GM13977 (cell line): ENCODE data around the gene BRD2.

Experiments used
- DNase-seq: peaks from one replicate; pipeline ENCODE4 v3.0.0; 2012; ENCODE audit warnings: low spot score
- CTCF ChIP-seq: IDR thresholded peaks from 2 replicates; pipeline ENCODE4 v1.5.1; 2012; ENCODE audit warnings: mild to moderate bottlenecking, control low read depth; ENCODE audit not compliant: insufficient read depth; ENCODE audit errors: extremely low read depth, missing control alignments
- in situ Hi-C: fragments of 300-500 bp; cut with MboI; formaldehyde crosslinking; loops from one replicate; pipeline ENCODE4 v1.12.0; 2022; ENCODE audit warnings: low sequenced_read_pairs, low pct_unique_long_range_greater_than_20kb, mixed read lengths, inconsistent platforms; ENCODE audit not compliant: unreplicated experiment

The BRD2 gene

DNA sequence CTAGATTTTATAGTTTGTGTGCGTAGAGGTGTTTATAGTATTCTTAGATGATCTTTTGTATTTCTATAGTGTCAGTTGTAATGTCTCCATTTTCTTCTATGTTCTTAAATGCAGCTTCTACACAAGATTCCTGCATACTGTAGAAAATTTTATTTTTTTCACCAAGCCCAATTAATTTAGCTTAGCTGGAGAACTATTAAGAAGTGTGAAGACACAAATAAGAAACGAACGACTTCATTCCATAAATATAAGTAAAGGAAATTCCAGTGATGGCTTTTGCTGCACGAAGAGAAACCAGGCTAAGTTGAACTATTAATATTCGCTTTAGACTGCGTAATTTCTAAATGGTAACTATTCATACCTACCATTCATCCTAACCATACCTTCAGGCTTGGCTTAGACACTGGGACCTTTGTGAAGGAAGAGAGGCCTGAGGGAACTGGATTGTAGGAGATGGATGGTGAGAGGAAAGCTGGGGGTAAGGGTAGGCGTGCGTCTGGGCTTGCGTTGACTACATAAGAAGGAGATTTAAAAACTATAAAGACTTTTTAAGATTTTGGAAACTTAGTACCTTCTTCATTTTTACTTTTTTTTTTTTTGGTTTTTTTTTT is 25.1 kb downstream of the BRD2 start:
- no peak for DNase-seq
- in situ Hi-C loops = no loop called here
- no peak for TF ChIP-seq CTCF

DNA sequence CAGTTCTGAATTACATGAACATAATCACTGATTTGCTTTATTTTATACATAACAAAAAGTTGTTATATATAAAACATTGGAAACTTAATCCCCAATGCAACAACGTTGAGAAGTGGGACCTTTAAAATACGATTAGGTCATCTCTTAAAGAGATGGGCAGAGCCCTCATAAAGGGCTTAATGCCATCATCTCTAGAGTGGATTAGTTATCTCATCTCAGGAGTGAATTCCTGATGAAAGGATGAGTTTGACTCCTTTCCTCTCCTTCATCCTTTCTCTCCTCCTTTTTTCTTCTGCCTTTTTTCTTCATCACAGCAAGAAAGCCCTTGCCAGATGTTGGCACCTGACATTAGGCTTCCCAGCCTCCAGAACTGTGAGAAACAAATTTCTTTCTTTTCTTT is 27.1 kb downstream of the BRD2 start:
- DNase-seq = no peak
- TF ChIP-seq CTCF = no peak
- in situ Hi-C loops = no loop called here

DNA sequence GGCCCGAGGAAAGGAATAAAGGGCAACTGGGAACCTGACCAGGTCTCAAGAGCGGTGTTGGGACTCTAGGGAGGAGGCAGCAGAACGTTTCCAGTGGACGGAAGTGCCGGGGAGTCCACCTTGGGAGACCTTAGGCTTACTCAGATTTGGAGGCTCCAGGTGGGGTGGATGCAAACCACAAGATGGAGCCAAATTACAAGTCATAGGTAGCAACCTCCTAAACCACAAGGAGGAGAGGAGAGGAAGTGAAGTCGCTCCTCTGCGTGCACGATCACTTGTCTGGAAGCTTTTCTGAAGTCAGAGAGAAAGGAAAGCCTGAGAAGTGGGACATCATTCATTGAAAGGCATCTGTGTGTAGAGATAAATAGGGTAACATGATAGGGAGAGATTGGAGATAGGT is 31.7 kb downstream of the BRD2 start:
- peak; percentile 42 for TF ChIP-seq CTCF
- in situ Hi-C loops = loop anchor here (10.0 kb wide), 1 partner anchor 245 kb away; no protein-coding TSS in a partner anchor
- DNase-seq = peak; percentile 62

- in situ Hi-C loops = loop anchor here (10.0 kb wide), 1 partner anchor 243 kb away; no protein-coding TSS in a partner anchor
- no peak for DNase-seq
- TF ChIP-seq CTCF = no peak
Measured at GRCh38 chr6:33001685-33002084, 33.3 kb downstream of the BRD2 start.

DNA sequence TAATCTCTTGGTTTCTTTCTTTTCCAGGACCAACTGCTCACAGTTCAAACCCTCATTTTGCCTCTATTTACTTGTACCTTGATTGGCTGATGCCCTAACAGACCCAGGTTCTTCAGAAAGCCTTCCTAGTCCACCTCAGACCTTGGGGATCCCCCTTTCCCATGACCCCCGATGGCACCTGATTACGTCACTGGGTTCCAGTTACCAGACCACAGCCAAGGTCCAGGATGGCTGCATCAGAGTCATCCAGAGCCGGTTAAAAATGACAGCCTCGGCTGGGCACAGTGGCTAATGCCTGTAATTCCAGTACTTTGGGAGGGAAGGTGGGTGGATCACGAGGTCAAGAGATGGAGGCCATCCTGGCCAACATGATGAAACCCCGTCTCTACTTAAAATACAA is 36.5 kb downstream of the BRD2 start:
- no peak for DNase-seq
- in situ Hi-C loops = loop anchor here (10.0 kb wide), 1 partner anchor 240 kb away; no protein-coding TSS in a partner anchor
- TF ChIP-seq CTCF = no peak

DNA sequence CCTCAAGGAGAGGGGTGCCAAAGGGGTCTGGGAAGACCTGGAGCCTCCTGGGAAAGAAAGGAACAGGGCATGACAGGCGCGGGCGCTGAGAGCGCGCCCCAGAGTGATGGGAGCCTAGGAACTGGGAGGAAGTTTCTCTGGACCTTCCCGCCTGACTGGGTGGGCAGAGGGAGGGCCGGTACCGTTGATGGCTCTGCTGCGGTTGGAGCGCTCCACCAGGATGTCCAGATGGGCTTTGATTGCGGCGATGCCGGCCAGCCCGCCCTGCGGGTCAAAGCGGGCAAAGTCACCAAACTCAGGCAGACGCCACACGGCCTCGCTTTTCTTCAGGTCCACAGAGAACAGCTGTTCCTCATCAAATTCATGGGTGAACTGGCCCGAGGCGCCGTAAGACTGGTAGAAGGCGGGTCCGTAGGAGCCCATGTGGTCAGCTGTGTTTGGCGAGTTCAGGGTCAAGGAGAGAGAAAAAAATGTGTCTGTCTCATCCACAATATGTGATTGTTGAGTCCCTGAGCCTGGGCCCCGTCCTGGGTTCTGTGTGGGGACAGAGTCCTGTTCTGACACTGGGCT is 39.5 kb downstream of the BRD2 start:
- in situ Hi-C loops = loop anchor here (10.0 kb wide), 1 partner anchor 237 kb away; no protein-coding TSS in a partner anchor
- DNase-seq = no peak
- TF ChIP-seq CTCF = no peak
